Right renal cortex interstitium (tissue), 3 donors: ENCODE data around the gene KLHL21. TPM values are rescaled to one million over a fixed set of nuclear protein-coding genes. Genes with fewer than 3 reads are reported as not detected.

ENCODE experiments used
- DNase-seq, 3 donors: peaks; one replicate each; pipeline ENCODE4 v3.0.0-alpha.2; 2013; ENCODE audit warnings: low read depth in 3 of 3, low spot score in 2 of 3
- polyA plus RNA-seq, 3 donors: library from polyadenylated mRNA; unstranded; fragments of 120-200 nt; gene quantifications; one replicate each; pipeline ENCODE4 v1.2.1, GENCODE V29; 2013; ENCODE audit not compliant: insufficient read length in 3 of 3

KLHL21 gene
- polyA plus RNA-seq, 3 donors, result 12.3 to 14.5 (median 13.2) TPM

GRCh38 chr1:6625584-6626149, 23.0 kb upstream of the KLHL21 start:
- no peak for DNase-seq

- no peak for DNase-seq
Observed at GRCh38 chr1:6624710-6625583, 22.3 kb upstream of the KLHL21 start, which contains the start of gene THAP3. Gene THAP3 (plus strand): TSS chr1:6624868. CDS start chr1:6625219, 351 bp downstream.

DNA sequence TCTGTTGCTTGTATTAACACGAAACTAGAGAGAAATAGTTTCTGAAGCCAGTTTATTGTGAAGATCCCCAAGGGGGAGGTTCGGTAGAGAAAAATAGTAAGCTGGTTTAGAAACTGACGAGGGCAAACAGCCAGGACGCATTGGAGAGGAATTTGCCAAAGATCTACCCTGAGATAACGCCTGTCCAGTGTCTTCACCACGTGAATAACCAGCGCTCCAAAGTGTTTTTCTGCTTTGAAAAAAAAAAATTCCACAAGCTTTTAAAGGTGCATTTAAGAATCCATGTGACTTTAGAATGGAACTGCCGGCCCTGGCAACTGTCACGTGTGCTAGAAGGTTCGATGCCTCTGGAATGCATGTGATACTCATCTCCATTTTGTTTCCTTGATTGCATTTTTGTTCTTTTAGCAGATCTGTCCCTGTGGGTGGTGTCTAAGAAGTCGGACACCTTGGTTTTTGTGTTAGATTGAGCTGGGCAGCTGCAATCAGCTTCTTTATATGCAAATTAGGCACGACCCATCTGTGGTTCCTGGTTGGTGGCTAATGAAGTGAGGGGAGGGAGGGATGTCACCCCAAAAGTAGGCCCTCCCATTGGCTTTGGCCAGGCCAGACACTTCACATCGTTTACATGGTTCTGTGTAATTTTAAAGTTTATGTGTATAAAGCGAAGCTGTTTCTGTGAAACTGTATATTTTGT, 20.7 kb upstream of the KLHL21 start:
- no peak for DNase-seq

GRCh38 chr1:6622396-6623152, 19.9 kb upstream of the KLHL21 start:
- DNase-seq, result no peak

GRCh38 chr1:6621429-6622391, 19.0 kb upstream of the KLHL21 start:
- no peak for DNase-seq

GRCh38 chr1:6619045-6619444, 16.4 kb upstream of the KLHL21 start:
- no peak for DNase-seq

- DNase-seq, result no peak
Observed at GRCh38 chr1:6614929-6615785, 12.5 kb upstream of the KLHL21 start.

DNA sequence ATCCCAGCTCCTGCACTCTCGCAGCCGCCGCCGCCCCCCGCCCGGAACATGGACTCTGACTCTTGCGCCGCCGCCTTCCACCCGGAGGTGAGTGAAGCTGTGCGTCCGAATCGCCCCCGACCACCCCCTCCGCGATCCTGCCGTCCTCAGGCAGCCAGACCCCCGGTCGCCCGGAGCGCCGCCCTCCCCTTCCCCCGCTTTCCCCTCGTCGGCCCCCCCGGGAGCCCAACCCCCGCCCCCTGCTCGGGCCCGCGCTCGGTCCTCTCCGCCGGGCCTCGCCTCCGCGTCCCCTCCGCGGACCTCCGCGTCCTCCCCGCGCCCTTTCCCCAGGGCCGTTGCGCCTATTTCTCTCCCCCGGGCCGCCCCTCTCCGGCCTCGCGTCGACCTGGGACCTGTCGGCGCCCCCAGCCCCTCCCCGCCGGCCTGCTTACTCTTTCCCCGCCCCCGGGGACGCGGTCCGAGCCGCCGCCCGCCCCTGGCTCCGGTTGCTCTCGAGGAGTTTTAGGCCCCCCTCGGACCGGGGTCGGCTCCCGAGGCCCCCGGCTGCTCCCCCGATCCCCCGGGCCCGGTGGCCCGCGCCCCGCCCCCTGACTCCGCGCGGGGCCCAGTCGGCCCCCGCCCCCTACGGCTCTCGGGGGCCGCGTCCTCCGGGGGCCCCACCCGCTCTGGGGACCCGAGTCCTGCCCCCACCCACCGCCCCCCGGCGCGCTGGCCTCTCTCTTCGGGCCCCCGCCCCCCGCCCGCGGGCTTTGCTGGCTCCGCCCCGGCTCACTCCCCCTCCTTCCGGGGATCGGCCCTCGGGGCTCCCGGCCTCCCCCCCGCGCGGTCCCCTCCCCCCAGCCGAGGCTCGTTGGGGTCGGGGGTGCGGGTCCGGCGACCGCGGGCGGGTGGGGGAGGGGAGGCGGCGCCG, 11.6 kb upstream of the KLHL21 start:
- DNase-seq, result no peak

DNA sequence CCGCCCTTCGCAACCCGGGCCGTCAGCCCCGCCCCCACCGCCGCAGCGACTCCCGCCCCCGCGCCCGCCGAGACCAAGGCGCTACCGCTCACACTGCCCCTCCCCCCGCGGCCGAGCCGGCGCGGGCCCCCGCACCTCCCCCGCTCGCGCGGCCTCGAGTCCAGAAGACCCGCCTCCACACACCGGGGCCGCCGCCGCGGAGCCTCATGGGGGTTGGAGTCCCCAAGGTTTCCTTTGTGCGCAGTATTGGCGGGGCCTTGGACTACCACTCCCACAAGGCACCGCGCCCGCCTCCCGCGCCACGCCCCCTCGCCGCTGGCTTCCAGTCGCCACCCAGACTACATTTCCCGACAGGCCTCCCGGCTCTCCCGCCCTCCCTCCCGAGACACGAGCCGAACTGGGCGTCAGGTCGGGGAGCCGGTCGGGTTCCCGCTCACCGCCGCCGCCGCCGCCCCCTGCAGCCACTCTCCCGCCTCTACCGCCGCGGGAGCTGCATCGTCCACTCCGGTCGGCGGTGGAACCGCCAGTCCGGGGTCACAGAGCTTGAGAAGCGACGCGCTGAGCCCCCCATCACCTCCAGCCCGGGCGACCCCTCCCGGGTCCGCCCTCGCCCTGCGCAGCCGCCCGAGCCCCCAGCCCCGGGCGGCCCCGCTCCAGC, 10.8 kb upstream of the KLHL21 start, which contains the start of gene PHF13:
TSS of gene PHF13 (plus strand) at position 371 of the 658 bp plus-strand sequence. CDS start 336 bp downstream, outside the sequence.
- peak; percentile 88 to 95 (median 94) for DNase-seq

- DNase-seq, result no peak
Observed at GRCh38 chr1:6612641-6613360, 10.1 kb upstream of the KLHL21 start.

GRCh38 chr1:6603915-6604558, 1.4 kb upstream of the KLHL21 start:
- DNase-seq, result no peak

DNA sequence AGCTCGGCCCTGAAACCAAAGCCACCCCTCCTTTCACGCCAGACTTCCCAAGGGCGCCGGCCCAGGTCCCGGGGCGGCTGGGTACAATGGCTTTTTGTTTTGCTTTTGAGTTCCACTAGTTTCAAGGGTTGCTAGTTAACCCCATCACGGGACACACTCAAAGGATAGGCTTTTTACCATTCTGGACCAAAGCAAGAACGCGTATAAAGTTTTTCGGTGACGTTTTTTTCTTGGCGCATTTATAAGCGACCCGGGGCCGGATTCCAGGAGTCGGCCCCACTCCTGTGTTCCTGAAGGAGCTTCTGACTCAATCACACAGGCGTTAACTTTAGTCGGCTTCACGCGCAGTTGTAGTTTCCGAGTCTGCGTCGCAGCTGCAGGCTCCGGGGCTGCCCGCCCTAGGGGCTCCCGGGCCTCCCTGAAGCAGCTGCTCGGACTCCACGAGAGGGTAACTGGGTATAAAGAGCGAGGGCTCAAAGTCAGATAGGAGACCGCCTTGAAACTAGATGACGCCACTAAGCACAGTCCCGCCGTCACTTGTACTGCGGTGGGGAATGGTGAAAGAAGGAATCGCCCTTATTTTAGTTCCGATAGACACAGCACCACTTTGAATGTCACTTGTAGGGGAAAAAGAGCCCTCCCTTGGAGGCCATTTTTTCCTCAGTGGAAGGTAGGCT, 707 bp upstream of the KLHL21 start:
- peak in 1 of 3 donors; percentile 58 for DNase-seq

- no peak for DNase-seq
Observed at GRCh38 chr1:6601923-6602668, 573 bp downstream of the KLHL21 start.

- no peak for DNase-seq
Observed at GRCh38 chr1:6601049-6601922, 1.4 kb downstream of the KLHL21 start.
